Activated CD8-positive, alpha-beta T cell treated with anti-CD3 and anti-CD28 coated beads for 36 hours (primary cell): Measurements from ENCODE around the gene SH3BP2. TPM values are rescaled to one million over a fixed set of nuclear protein-coding genes. Genes with fewer than 3 reads are reported as not detected.
"Not testable (repeated sequence)": the region's sequence is repeated elsewhere in the genome, so short reads cannot be mapped to it uniquely, and the experiment has no call there.

Source experiments
- ATAC-seq: fragments of 200-7000 bp; cut with Tn5 transposase; one replicate; pipeline ENCODE4 v1.10.0; 2021; ENCODE audit warnings: mild to moderate bottlenecking, moderate library complexity
- CTCF ChIA-PET: fragments of 350-600 bp; sonication (Branson Sonifier 250); formaldehyde crosslinking; loops from one replicate; lab custom pipeline; 2021; ENCODE audit warnings: antibody characterized with exemption; lab: Charles Lee
- POLR2A ChIA-PET: fragments of 350-600 bp; sonication (Branson Sonifier 250); formaldehyde crosslinking; loops from one replicate; lab custom pipeline; 2021; ENCODE audit warnings: antibody characterized with exemption; lab: Charles Lee
- DNase-seq: peaks from one replicate; pipeline ENCODE4 v3.0.0-alpha.2; 2020
- H3K27ac Mint-ChIP-seq: one replicate; pipeline ENCODE4 v1.8.0; 2021; ENCODE audit warnings: mild to moderate bottlenecking, mixed read lengths
- H3K27me3 Mint-ChIP-seq: one replicate; pipeline ENCODE4 v1.8.0; 2021; ENCODE audit warnings: mixed read lengths
- H3K36me3 Mint-ChIP-seq: one replicate; pipeline ENCODE4 v1.8.0; 2021; ENCODE audit warnings: low read depth, mixed read lengths
- H3K4me1 Mint-ChIP-seq: one replicate; pipeline ENCODE4 v1.8.0; 2021; ENCODE audit warnings: low read depth, mixed read lengths
- H3K4me3 Mint-ChIP-seq: one replicate; pipeline ENCODE4 v1.8.0; 2021; ENCODE audit warnings: mild to moderate bottlenecking, moderate library complexity, mixed read lengths
- H3K9me3 Mint-ChIP-seq: one replicate; pipeline ENCODE4 v1.8.0; 2021; ENCODE audit warnings: mixed read lengths
- intact Hi-C: fragments of 100-400 bp; cut with micrococcal nuclease; formaldehyde crosslinking; loops from one replicate; pipeline ENCODE4 v1.10.0; 2022
- total RNA-seq, 2 experiments: library from RNA; stranded (reverse); gene quantifications; one replicate each; pipeline ENCODE4 v1.2.3, GENCODE V29; 2021
- TF ChIP-seq, protein P1 (sequence below): fragments of 200-600 bp; IDR thresholded peaks from one replicate; pipeline ENCODE4 v1.8.0; 2022; ENCODE audit warnings: antibody characterized with exemption, mild to moderate bottlenecking

Gene SH3BP2
- total RNA-seq, 2 experiments from 2014 or later, result 54.8 to 59.0 TPM

GRCh38 chr4:2761035-2761923 lies 31.6 kb upstream of the SH3BP2 start:
- Mint-ChIP-seq H3K4me1 (peaks cover 12% of the 10 kb centered on the region), H3K27me3 (no peaks in the 10 kb centered on the region), H3K4me3 (no peak overlapping the region), H3K36me3 (no peaks in the 10 kb centered on the region), H3K9me3 (no peaks in the 10 kb centered on the region), H3K27ac (no peak overlapping the region)
- CTCF ChIA-PET, result interaction anchor here (1.0 to 3.5 kb wide), 3 partner anchors 24 to 193 kb away, joined by 3 to 16 read pairs (median 3); no protein-coding TSS in a partner anchor
- ATAC-seq, result no peak
- peak; percentile 59 for DNase-seq
- TF ChIP-seq, protein P1, sequence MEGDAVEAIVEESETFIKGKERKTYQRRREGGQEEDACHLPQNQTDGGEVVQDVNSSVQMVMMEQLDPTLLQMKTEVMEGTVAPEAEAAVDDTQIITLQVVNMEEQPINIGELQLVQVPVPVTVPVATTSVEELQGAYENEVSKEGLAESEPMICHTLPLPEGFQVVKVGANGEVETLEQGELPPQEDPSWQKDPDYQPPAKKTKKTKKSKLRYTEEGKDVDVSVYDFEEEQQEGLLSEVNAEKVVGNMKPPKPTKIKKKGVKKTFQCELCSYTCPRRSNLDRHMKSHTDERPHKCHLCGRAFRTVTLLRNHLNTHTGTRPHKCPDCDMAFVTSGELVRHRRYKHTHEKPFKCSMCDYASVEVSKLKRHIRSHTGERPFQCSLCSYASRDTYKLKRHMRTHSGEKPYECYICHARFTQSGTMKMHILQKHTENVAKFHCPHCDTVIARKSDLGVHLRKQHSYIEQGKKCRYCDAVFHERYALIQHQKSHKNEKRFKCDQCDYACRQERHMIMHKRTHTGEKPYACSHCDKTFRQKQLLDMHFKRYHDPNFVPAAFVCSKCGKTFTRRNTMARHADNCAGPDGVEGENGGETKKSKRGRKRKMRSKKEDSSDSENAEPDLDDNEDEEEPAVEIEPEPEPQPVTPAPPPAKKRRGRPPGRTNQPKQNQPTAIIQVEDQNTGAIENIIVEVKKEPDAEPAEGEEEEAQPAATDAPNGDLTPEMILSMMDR, result no peak
- POLR2A ChIA-PET, result interaction anchor here (1.7 to 2.1 kb wide), 2 partner anchors 12 to 175 kb away, joined by 4 to 9 read pairs; no protein-coding TSS in a partner anchor
- intact Hi-C loops, result no loop called here

GRCh38 chr4:2762048-2762447 lies 30.8 kb upstream of the SH3BP2 start:
- Mint-ChIP-seq H3K27me3 (no peaks in the 10 kb centered on the region), H3K36me3 (no peaks in the 10 kb centered on the region), H3K9me3 (no peaks in the 10 kb centered on the region), H3K27ac (no peak overlapping the region), H3K4me3 (no peak overlapping the region), H3K4me1 (peaks cover 8% of the 10 kb centered on the region)
- intact Hi-C loops, result no loop called here
- ATAC-seq (no peak), DNase-seq (no peak)
- TF ChIP-seq, protein P1, result no peak
- ChIA-PET CTCF (interaction anchor here (1.0 to 3.5 kb wide), 4 partner anchors 24 to 192 kb away, joined by 3 to 16 read pairs (median 6); no protein-coding TSS in a partner anchor), POLR2A (interaction anchor here (0.8 to 2.1 kb wide), 3 partner anchors 11 to 174 kb away, joined by 3 to 9 read pairs (median 4); no protein-coding TSS in a partner anchor)

- intact Hi-C loops, H3K36me3 Mint-ChIP-seq, H3K27me3 Mint-ChIP-seq, DNase-seq, ATAC-seq, H3K27ac Mint-ChIP-seq, H3K9me3 Mint-ChIP-seq, H3K4me3 Mint-ChIP-seq, H3K4me1 Mint-ChIP-seq: not testable (repeated sequence)
- ChIA-PET CTCF (interaction anchor here (0.9 to 3.5 kb wide), 19 partner anchors 11 to 191 kb away, joined by 3 to 16 read pairs (median 4); no protein-coding TSS in a partner anchor), POLR2A (interaction anchor here (0.8 to 2.1 kb wide), 7 partner anchors 11 to 173 kb away, joined by 3 to 15 read pairs (median 4); no protein-coding TSS in a partner anchor)
Measured at GRCh38 chr4:2762486-2763370, 30.2 kb upstream of the SH3BP2 start.

DNA sequence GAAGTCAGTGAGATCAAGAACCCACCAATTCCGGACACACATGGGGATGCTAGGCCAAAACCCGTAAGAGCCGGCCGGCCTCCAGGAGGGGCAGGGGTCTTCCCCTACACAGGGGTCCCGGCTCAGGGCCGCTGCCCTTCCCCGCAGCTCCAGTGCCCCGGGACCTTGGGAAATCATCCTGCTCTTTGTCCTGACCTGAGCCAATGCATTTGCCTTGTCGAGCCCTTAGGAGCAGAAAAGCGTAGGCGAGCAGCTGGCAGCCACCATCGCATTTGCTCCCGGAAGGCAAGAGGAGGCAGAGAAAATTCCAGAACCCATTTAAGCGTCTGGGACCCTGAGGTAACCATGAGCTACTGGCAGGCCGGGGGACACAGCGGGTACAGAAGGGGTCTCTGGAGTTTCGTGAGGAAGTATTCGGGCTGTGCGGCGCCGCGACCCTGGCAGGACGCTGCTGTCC lies 29.3 kb upstream of the SH3BP2 start:
- ATAC-seq (no peak), DNase-seq (no peak)
- ChIA-PET POLR2A (interaction anchor here (0.9 to 2.1 kb wide), 5 partner anchors 17 to 173 kb away, joined by 3 to 15 read pairs (median 5); no protein-coding TSS in a partner anchor), CTCF (interaction anchor here (0.6 to 3.5 kb wide), 28 partner anchors 10 to 199 kb away, joined by 3 to 16 read pairs (median 3); no protein-coding TSS in a partner anchor)
- Mint-ChIP-seq H3K27ac (peak overlapping the region; percentile 20), H3K4me1 (peaks cover 8% of the 10 kb centered on the region), H3K36me3 (no peaks in the 10 kb centered on the region), H3K27me3 (no peaks in the 10 kb centered on the region), H3K9me3 (no peaks in the 10 kb centered on the region), H3K4me3 (peak overlapping the region; percentile 73)
- intact Hi-C loops, result no loop called here
- TF ChIP-seq, protein P1, result no peak
